HuH-7.5 (cell line): ENCODE measurements around the gene ETDB.
"Not testable (repeated sequence)": the region's sequence is repeated elsewhere in the genome, so short reads cannot be mapped to it uniquely, and the experiment has no call there.

Source experiments
- DNase-seq: peaks from one replicate; pipeline ENCODE4 v3.0.0; 2011; ENCODE audit warnings: low spot score

ETDB gene

GRCh38 chrX:135120056-135120576 lies at the start of gene ETDB:
Gene ETDB (minus strand): TSS chrX:135120526. CDS start chrX:135119261, 1,265 bp downstream.
- not testable (repeated sequence) for DNase-seq

- not testable (repeated sequence) for DNase-seq
Observed at GRCh38 chrX:135169534-135169933, 49.2 kb upstream of the ETDB start.

- no peak for DNase-seq
Observed at GRCh38 chrX:135168486-135168885, 48.2 kb upstream of the ETDB start.

GRCh38 chrX:135154688-135155087 lies 34.4 kb upstream of the ETDB start:
- DNase-seq: not testable (repeated sequence)

- DNase-seq: not testable (repeated sequence)
Observed at GRCh38 chrX:135126145-135126544, 5.8 kb upstream of the ETDB start.

GRCh38 chrX:135116064-135116463 lies 4.3 kb downstream of the ETDB start:
- DNase-seq: not testable (repeated sequence)

GRCh38 chrX:135114392-135114791 lies 5.9 kb downstream of the ETDB start:
- DNase-seq: no peak

- DNase-seq: no peak
Observed at GRCh38 chrX:135112743-135113142, 7.6 kb downstream of the ETDB start.

- no peak for DNase-seq
Observed at GRCh38 chrX:135112096-135112729, 8.1 kb downstream of the ETDB start.

GRCh38 chrX:135109554-135109953 lies 10.8 kb downstream of the ETDB start:
- no peak for DNase-seq

- no peak for DNase-seq
Observed at GRCh38 chrX:135099493-135099783, 20.9 kb downstream of the ETDB start.

GRCh38 chrX:135097196-135097744 lies 23.1 kb downstream of the ETDB start:
- DNase-seq: not testable (repeated sequence)

- DNase-seq: no peak
Observed at GRCh38 chrX:135095715-135096114, 24.6 kb downstream of the ETDB start.

GRCh38 chrX:135094726-135095125 lies 25.6 kb downstream of the ETDB start:
- no peak for DNase-seq

- no peak for DNase-seq
Observed at GRCh38 chrX:135089126-135089525, 31.2 kb downstream of the ETDB start.

GRCh38 chrX:135087867-135088266 lies 32.5 kb downstream of the ETDB start:
- no peak for DNase-seq

GRCh38 chrX:135086197-135086854 lies 34.0 kb downstream of the ETDB start:
- no peak for DNase-seq

- DNase-seq: no peak
Observed at GRCh38 chrX:135081693-135082404, 38.5 kb downstream of the ETDB start.
